HEK293T (cell line): ENCODE results near the gene COPS7B.

Experiments
- BHLHE40 ChIP-seq: fragments of 450-650 bp; IDR thresholded peaks from 2 replicates; pipeline ENCODE4 v1.6.1; 2016; ENCODE audit warnings: mild to moderate bottlenecking, moderate library complexity, borderline replicate concordance
- FOXA1 ChIP-seq: fragments of 450-650 bp; IDR thresholded peaks from 2 replicates; pipeline ENCODE4 v1.6.1; 2016; ENCODE audit warnings: mild to moderate bottlenecking
- FOXM1 ChIP-seq: fragments of 450-650 bp; IDR thresholded peaks from 2 replicates; pipeline ENCODE4 v1.6.1; 2017; ENCODE audit warnings: mild to moderate bottlenecking, borderline replicate concordance
- HDGF ChIP-seq: fragments of 450-650 bp; IDR thresholded peaks from 2 replicates; pipeline ENCODE4 v1.6.1; 2017; ENCODE audit warnings: antibody characterized with exemption, borderline replicate concordance
- ZNF384 ChIP-seq: fragments of 450-650 bp; IDR thresholded peaks from 2 replicates; pipeline ENCODE4 v1.6.1; 2016

DNA sequence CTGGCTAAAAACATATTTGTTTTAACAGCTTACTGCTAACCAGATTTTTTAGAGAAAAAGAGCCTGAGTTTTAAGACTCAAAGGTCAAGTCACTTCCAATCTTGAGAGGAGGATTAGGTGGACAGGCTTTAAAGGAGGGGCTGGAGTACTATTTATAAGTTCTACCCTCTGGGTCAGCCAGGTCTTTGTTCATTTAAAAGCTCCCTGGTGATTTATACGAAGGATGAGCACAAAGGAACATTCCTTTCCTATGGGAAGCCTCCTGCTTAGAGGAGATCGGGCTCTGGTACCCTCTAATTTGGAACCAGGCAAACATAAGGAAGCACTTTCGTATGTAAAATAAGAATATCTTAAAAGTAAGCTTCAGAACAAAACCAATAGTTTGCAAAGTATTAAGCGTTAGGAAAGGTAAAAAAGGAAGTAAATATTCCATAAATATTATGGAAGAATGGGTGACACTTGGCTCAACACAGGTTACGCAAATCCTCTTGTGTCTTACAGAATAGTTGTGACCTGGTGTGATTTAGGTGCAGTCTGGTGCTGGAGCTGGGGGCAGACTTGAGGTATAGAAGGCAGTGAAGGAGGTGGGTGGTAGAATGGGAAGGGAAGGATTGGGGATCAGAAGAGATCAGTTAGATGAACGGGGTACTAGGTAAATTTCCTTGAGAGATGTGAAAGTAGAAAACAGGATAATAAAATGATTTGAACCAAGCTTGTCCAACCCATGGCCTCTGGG, 40.8 kb upstream of the COPS7B start:
- TF ChIP-seq FOXM1 (no peak), FOXA1 (no peak), BHLHE40 (no peak), ZNF384 (no peak), HDGF (no peak)
